Thoracic aorta (tissue), 2 donors: ENCODE results near the gene SPAG5. TPM values are rescaled to one million over a fixed set of nuclear protein-coding genes. Genes with fewer than 3 reads are reported as not detected.

Experiments used
- ATAC-seq: fragments of 150-250 bp; one replicate; pipeline ENCODE4 v1.8.0; 2017; ENCODE audit warnings: low read depth; ENCODE audit not compliant: insufficient number of reproducible peaks, low FRiP score
- DNase-seq: peaks from one replicate; pipeline ENCODE4 v3.0.0-alpha.2; 2020; ENCODE audit warnings: low spot score
- H3K27ac ChIP-seq, 2 donors: fragments of 200-600 bp; sonication (generic); 1 replicate in 1 of 2; 2 replicates in 1 of 2; pipeline ENCODE4 v1.5.1; 2016; ENCODE audit warnings: mild to moderate bottlenecking in 2 of 2, moderate library complexity in 2 of 2
- H3K27me3 ChIP-seq: fragments of 200-600 bp; sonication (generic); replicated peaks from 2 replicates; pipeline ENCODE4 v1.6.0; 2016; ENCODE audit warnings: mild to moderate bottlenecking; ENCODE audit not compliant: insufficient read depth
- H3K36me3 ChIP-seq: fragments of 200-600 bp; sonication (generic); one replicate; pipeline ENCODE4 v1.5.1; 2016
- H3K4me1 ChIP-seq, 2 donors: fragments of 200-600 bp; sonication (generic); 1 replicate in 1 of 2; 2 replicates in 1 of 2; pipeline versions ENCODE4 v1.5.1 to v1.6.0; 2016; ENCODE audit warnings: low read depth in 2 of 2, mild to moderate bottlenecking in 1 of 2; ENCODE audit not compliant: control insufficient read depth in 1 of 2
- H3K4me3 ChIP-seq: fragments of 200-600 bp; sonication (generic); 2 replicates; pipeline ENCODE4 v1.5.1; 2016; ENCODE audit warnings: mild to moderate bottlenecking
- H3K9me3 ChIP-seq: fragments of 200-600 bp; sonication (generic); 2 replicates; pipeline ENCODE4 v1.5.1; 2016
- total RNA-seq, 2 donors: library from RNA; depleted of rRNA; stranded (reverse); fragments of >200 nt; gene quantifications; one replicate each; pipeline versions ENCODE4 v1.1.0 to v1.2.3, GENCODE V29; 2016
- TF ChIP-seq, protein P1 (sequence below): fragments of 200-600 bp; sonication (generic); IDR thresholded peaks from one replicate; pipeline ENCODE4 v1.5.1; 2019; ENCODE audit warnings: antibody characterized with exemption

Gene SPAG5
- total RNA-seq, 2 donors from 2014 or later, result 1.6 to 5.9 TPM

DNA sequence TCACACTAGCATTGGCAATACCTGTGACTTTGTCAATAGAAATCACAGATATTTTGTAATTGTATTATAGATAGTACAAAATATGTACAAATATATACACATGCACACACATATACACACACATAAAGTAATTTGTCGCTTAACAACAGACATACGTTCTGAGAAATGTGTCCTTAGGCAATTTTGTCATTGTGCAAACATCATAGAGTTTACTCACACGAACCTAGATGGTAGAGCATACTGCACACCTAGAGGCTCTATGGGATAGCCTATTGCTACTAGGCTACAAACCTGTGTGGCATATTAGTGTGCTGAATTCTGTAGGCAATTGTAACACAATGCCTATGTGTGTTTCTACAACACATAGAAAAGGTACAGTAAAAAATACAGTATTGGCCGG lies 57.4 kb downstream of the SPAG5 start:
- DNase-seq (no peak), ATAC-seq (no peak)
- no peak overlapping the region for H3K27ac ChIP-seq
- no peaks in the 10 kb centered on the region for H3K36me3 ChIP-seq
- no peaks in the 10 kb centered on the region for H3K4me1 ChIP-seq
- H3K9me3 ChIP-seq, result no peaks in the 10 kb centered on the region
- no peaks in the 10 kb centered on the region for H3K27me3 ChIP-seq
- TF ChIP-seq, protein P1, sequence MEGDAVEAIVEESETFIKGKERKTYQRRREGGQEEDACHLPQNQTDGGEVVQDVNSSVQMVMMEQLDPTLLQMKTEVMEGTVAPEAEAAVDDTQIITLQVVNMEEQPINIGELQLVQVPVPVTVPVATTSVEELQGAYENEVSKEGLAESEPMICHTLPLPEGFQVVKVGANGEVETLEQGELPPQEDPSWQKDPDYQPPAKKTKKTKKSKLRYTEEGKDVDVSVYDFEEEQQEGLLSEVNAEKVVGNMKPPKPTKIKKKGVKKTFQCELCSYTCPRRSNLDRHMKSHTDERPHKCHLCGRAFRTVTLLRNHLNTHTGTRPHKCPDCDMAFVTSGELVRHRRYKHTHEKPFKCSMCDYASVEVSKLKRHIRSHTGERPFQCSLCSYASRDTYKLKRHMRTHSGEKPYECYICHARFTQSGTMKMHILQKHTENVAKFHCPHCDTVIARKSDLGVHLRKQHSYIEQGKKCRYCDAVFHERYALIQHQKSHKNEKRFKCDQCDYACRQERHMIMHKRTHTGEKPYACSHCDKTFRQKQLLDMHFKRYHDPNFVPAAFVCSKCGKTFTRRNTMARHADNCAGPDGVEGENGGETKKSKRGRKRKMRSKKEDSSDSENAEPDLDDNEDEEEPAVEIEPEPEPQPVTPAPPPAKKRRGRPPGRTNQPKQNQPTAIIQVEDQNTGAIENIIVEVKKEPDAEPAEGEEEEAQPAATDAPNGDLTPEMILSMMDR, result no peak
- H3K4me3 ChIP-seq, result no peak overlapping the region

DNA sequence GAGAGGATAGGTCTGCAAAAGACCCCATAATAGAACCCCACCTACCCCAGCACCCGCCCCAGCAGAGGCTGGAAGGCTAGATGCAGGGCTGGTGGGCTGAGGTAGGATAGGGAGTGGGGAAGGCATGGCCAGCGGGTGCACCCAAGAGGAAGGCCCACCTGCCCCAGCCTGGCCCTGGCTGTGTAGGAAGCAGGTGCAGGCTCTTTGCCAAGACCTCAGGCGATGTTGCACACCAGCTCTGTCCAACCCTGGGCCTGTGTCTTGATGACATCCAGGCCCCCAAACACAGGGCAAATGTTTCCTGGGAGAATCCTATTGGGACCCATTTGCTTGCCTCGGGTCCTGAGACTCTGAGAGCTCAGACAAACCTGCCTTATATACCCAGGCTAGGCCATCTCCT lies 58.6 kb downstream of the SPAG5 start:
- TF ChIP-seq, protein P1, result no peak
- no peak overlapping the region for H3K4me3 ChIP-seq
- H3K9me3 ChIP-seq, result no peaks in the 10 kb centered on the region
- no peaks in the 10 kb centered on the region for H3K4me1 ChIP-seq
- H3K27me3 ChIP-seq, result no peaks in the 10 kb centered on the region
- no peak overlapping the region for H3K27ac ChIP-seq
- DNase-seq (no peak), ATAC-seq (no peak)
- no peaks in the 10 kb centered on the region for H3K36me3 ChIP-seq

DNA sequence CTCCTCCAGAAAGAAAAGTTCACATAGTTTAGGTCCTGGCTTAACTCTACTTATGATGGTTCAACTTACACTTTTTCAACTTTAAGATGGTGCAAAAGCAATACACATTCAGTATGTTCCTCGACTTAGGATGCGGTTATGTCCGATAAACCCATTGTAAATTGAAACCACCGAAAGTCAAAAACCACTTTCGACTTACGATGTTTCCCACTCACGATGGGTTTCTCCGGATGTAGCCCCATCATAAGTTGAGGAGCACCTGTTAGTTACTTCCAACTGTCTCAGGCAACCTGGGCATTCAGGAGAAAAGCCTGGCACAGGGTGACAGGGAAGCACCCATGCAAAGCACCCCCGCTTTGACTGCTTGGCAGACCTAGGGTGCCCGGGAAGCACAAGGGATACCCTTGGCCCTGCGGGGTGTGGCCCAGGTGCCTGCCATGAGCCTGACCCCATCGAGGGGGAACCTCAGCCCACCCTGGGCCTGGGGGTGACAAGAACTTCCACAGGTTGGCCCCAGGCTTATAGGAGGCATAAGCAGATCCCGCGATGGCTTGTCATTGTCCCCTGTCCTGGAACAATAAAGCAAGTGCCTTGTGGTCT lies 60.4 kb downstream of the SPAG5 start:
- no peaks in the 10 kb centered on the region for H3K4me1 ChIP-seq
- H3K36me3 ChIP-seq, result no peaks in the 10 kb centered on the region
- H3K9me3 ChIP-seq, result no peaks in the 10 kb centered on the region
- TF ChIP-seq, protein P1, result no peak
- no peak overlapping the region for H3K4me3 ChIP-seq
- no peak overlapping the region for H3K27ac ChIP-seq
- no peaks in the 10 kb centered on the region for H3K27me3 ChIP-seq
- DNase-seq, result no peak
- no peak for ATAC-seq

DNA sequence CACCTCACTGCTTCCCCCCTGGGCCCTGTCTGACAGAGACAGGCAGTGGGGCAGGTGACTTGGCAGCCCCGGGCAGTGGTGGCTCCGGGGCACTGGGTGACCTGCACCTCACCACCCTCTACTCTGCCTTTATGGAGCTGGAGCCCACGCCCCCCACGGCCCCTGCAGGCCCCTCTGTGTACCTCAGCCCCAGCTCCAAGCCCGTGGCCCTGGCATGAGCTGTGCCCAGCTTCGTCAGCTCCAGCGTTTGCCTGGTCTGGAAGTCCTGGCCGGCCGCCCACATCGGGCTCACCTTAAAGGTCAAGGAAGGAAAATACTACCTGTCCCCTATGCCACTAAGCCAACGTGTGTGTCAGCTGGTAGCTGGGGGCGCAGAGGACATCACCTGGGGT lies 61.6 kb downstream of the SPAG5 start:
- H3K36me3 ChIP-seq, result no peaks in the 10 kb centered on the region
- H3K27ac ChIP-seq, result no peak overlapping the region
- TF ChIP-seq, protein P1, result no peak
- no peaks in the 10 kb centered on the region for H3K4me1 ChIP-seq
- ATAC-seq (no peak), DNase-seq (no peak)
- H3K9me3 ChIP-seq, result no peaks in the 10 kb centered on the region
- H3K4me3 ChIP-seq, result no peak overlapping the region
- no peaks in the 10 kb centered on the region for H3K27me3 ChIP-seq

DNA sequence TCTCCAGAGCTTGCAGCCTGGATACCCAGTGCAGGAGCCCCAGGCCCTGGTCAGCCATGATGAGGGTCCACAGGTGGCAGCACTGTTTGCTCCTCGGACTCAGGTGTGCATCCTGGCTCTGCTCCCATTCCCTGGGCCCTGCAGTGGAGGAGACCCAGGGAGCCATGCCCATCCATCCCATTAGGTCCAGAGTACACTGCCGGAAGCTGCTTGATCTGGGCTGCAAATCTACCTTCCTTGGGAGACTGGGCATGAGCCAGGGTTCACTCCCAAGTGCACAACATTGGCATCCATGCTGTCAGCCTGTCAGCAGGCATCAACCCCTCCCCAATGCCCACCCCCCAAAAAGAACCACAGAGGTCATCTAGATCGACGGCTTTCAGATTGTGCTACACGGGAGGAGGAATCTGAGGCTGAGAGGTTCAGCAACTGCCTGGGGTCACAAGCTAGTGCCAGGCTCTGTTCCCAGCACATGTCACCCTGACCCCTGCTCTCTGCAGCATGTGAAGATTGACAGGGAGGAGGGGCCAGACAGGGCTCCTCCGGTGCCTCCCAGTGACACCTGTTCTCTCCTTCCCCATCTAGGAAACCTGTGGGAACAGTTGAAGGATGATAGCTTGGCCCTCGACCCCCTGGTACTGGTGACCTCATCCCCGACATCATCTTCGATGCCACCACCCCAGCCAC lies 62.1 kb downstream of the SPAG5 start:
- H3K36me3 ChIP-seq, result no peaks in the 10 kb centered on the region
- TF ChIP-seq, protein P1, result no peak
- DNase-seq, result no peak
- H3K27me3 ChIP-seq, result no peaks in the 10 kb centered on the region
- H3K27ac ChIP-seq, result no peak overlapping the region
- no peaks in the 10 kb centered on the region for H3K9me3 ChIP-seq
- H3K4me1 ChIP-seq, result no peaks in the 10 kb centered on the region
- H3K4me3 ChIP-seq, result no peak overlapping the region
- no peak for ATAC-seq
